Stimulated activated CD4-positive, alpha-beta T cell treated with anti-CD3 and anti-CD28 coated beads, Interleukin-12 subunit alpha, Interleukin-12 subunit beta, amount 100 ng/mL, for 48 hours (primary cell): Measurements from ENCODE around the gene PRELID3B.
"Not testable (repeated sequence)": the region's sequence is repeated elsewhere in the genome, so short reads cannot be mapped to it uniquely, and the experiment has no call there.

ENCODE experiments used
- DNase-seq, 3 donors: peaks; one replicate each; pipeline ENCODE4 v3.0.0-alpha.2; 2020; ENCODE audit warnings: low read depth in 2 of 3, low spot score in 1 of 3

Gene PRELID3B

GRCh38 chr20:59026904-59027740, 15.5 kb downstream of the PRELID3B start:
- no peak for DNase-seq

GRCh38 chr20:59025511-59025910, 17.1 kb downstream of the PRELID3B start:
- no peak for DNase-seq

GRCh38 chr20:59025086-59025485, 17.5 kb downstream of the PRELID3B start:
- DNase-seq, result no peak

GRCh38 chr20:59024111-59024530, 18.5 kb downstream of the PRELID3B start:
- DNase-seq, result no peak

- no peak for DNase-seq
Observed at GRCh38 chr20:59023616-59024015, 19.0 kb downstream of the PRELID3B start.

- no peak for DNase-seq
Observed at GRCh38 chr20:59022754-59023153, 19.8 kb downstream of the PRELID3B start.

- DNase-seq, result no peak
Observed at GRCh38 chr20:59020938-59021551, 21.5 kb downstream of the PRELID3B start.

- no peak for DNase-seq
Observed at GRCh38 chr20:59019217-59019616, 23.4 kb downstream of the PRELID3B start, which contains the start of gene TUBB1. Gene TUBB1 (plus strand): TSS chr20:59019429. CDS start chr20:59019523, 94 bp downstream.

- DNase-seq, result no peak
Observed at GRCh38 chr20:59018817-59019216, 23.8 kb downstream of the PRELID3B start.

- DNase-seq, result no peak
Observed at GRCh38 chr20:59017493-59018231, 24.9 kb downstream of the PRELID3B start.

- no peak for DNase-seq
Observed at GRCh38 chr20:59016795-59017492, 25.6 kb downstream of the PRELID3B start.

- DNase-seq, result no peak
Observed at GRCh38 chr20:59015812-59016711, 26.5 kb downstream of the PRELID3B start.

GRCh38 chr20:59015411-59015810, 27.2 kb downstream of the PRELID3B start:
- DNase-seq, result no peak

GRCh38 chr20:59014680-59015389, 27.8 kb downstream of the PRELID3B start:
- DNase-seq, result no peak

GRCh38 chr20:59013959-59014608, 28.5 kb downstream of the PRELID3B start:
- no peak for DNase-seq

GRCh38 chr20:59013031-59013951, 29.3 kb downstream of the PRELID3B start:
- DNase-seq, result no peak

GRCh38 chr20:59011874-59012157, 30.8 kb downstream of the PRELID3B start:
- DNase-seq, result not testable (repeated sequence)
